Measurements from ENCODE around the gene ATP9B. TPM values are rescaled to one million over a fixed set of nuclear protein-coding genes. Genes with fewer than 3 reads are reported as not detected.

Gene ATP9B
- total RNA-seq, 2 donors from 2014 or later = 15.4 to 17.6 TPM

GRCh38 chr18:79139206-79139605, 70.0 kb downstream of the ATP9B start:
- H3K36me3 ChIP-seq = peaks cover 3% of the 10 kb centered on the region
- no peaks in the 10 kb centered on the region for H3K4me1 ChIP-seq
- H3K4me3 ChIP-seq = no peak overlapping the region
- DNase-seq (ENCODE audit: low spot score) = no peak
- no peak overlapping the region for H3K27ac ChIP-seq
- no peaks in the 10 kb centered on the region for H3K27me3 ChIP-seq
- no peak for TF ChIP-seq CTCF (IDR thresholded peaks at IDR 0.05)
- H3K9me3 ChIP-seq = no peaks in the 10 kb centered on the region

GRCh38 chr18:79147014-79147413, 77.8 kb downstream of the ATP9B start:
- H3K4me1 ChIP-seq = no peaks in the 10 kb centered on the region

GRCh38 chr18:79151191-79151590, 82.0 kb downstream of the ATP9B start:
- TF ChIP-seq CTCF (IDR thresholded peaks at IDR 0.05) = no peak
- no peak for DNase-seq (ENCODE audit: low spot score)
- Histone ChIP-seq H3K36me3 (no peaks in the 10 kb centered on the region), H3K27me3 (no peaks in the 10 kb centered on the region), H3K4me1 (no peaks in the 10 kb centered on the region), H3K9me3 (no peaks in the 10 kb centered on the region), H3K27ac (no peak overlapping the region), H3K4me3 (no peak overlapping the region)

More at GRCh38 chr18:79147014-79147413, 77.8 kb downstream of the ATP9B start:
- H3K4me3 ChIP-seq = no peak overlapping the region
- no peaks in the 10 kb centered on the region for H3K9me3 ChIP-seq
- no peak for DNase-seq (ENCODE audit: low spot score)
- TF ChIP-seq CTCF (IDR thresholded peaks at IDR 0.05) = no peak
- H3K27ac ChIP-seq = no peak overlapping the region
- H3K27me3 ChIP-seq = no peaks in the 10 kb centered on the region
- H3K36me3 ChIP-seq = peaks cover 10% of the 10 kb centered on the region

GRCh38 chr18:79156327-79156726, 87.1 kb downstream of the ATP9B start:
- no peak for DNase-seq (ENCODE audit: low spot score)
- H3K27ac ChIP-seq = no peak overlapping the region

GRCh38 chr18:79164706-79165105, 95.5 kb downstream of the ATP9B start:
- no peak for DNase-seq (ENCODE audit: low spot score)
- Histone ChIP-seq H3K4me1 (peaks cover 0 to under 1% of the 10 kb centered on the region in 2 donors), H3K27ac (no peak overlapping the region), H3K9me3 (no peaks in the 10 kb centered on the region), H3K36me3 (peaks cover 12% of the 10 kb centered on the region), H3K27me3 (no peaks in the 10 kb centered on the region), H3K4me3 (no peak overlapping the region)
- TF ChIP-seq CTCF (IDR thresholded peaks at IDR 0.05) = no peak

More at GRCh38 chr18:79156327-79156726, 87.1 kb downstream of the ATP9B start:
- H3K4me1 ChIP-seq = no peaks in the 10 kb centered on the region
- H3K9me3 ChIP-seq = no peaks in the 10 kb centered on the region
- H3K36me3 ChIP-seq = peaks cover 13% of the 10 kb centered on the region
- no peaks in the 10 kb centered on the region for H3K27me3 ChIP-seq
- H3K4me3 ChIP-seq = no peak overlapping the region
- TF ChIP-seq CTCF (IDR thresholded peaks at IDR 0.05) = no peak

- TF ChIP-seq CTCF (IDR thresholded peaks at IDR 0.05) = no peak
- no peaks in the 10 kb centered on the region for H3K9me3 ChIP-seq
- H3K27ac ChIP-seq = no peak overlapping the region
- no peak overlapping the region for H3K4me3 ChIP-seq
- H3K36me3 ChIP-seq = peaks cover 8% of the 10 kb centered on the region
- no peaks in the 10 kb centered on the region for H3K27me3 ChIP-seq
- peaks cover 0 to 9% of the 10 kb centered on the region in 2 donors for H3K4me1 ChIP-seq
- DNase-seq (ENCODE audit: low spot score) = no peak
Observed at GRCh38 chr18:79166702-79167101, 97.5 kb downstream of the ATP9B start.

All from right atrium auricular region (tissue), 2 donors.